Medulla oblongata (tissue), 1 donor: Measurements from ENCODE around the gene FAM3B.

Experiments used
- DNase-seq: peaks from one replicate; pipeline ENCODE4 v3.0.0-alpha.2; 2015; ENCODE audit errors: extremely low spot score

Gene FAM3B

DNA sequence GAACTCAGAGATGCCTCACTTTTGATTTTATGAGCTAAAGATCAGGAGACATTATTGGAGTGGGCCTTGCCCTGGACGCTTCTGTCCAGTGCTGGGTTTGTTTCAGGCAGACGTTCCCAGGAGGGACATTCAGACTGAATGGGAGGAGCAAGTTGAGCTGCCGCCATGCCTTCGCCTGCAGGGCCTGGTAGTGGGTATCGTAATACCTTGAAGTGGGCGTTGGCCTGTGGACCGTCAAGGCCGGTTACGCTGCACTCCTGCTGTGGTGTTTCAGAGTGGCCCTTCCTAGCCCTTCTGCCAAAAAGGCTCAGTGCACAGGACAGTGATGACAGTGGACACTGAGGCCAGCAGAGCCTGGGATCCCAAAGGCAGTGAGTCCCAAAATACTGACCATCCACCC, 1.6 kb downstream of the FAM3B start:
- no peak for DNase-seq

DNA sequence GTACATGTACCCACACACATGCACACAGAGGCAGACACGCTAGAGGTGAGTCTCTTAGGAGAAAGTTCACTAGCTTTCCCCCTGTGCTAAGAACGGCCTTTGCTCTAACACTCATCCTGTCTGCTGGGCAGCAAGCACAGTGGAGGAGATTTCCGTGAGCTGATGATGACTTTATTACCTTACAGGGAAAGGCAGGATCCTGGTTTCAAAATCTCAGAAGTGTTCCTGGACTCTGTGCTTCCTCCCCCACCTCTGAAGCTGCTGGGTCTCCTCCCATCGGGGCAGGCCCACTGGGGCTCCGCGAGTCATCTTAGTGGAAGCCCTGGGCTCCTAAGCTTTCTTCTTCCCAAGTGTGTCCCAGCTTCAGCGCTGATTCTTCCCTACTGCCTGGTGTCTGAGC, 2.7 kb downstream of the FAM3B start:
- no peak for DNase-seq

DNA sequence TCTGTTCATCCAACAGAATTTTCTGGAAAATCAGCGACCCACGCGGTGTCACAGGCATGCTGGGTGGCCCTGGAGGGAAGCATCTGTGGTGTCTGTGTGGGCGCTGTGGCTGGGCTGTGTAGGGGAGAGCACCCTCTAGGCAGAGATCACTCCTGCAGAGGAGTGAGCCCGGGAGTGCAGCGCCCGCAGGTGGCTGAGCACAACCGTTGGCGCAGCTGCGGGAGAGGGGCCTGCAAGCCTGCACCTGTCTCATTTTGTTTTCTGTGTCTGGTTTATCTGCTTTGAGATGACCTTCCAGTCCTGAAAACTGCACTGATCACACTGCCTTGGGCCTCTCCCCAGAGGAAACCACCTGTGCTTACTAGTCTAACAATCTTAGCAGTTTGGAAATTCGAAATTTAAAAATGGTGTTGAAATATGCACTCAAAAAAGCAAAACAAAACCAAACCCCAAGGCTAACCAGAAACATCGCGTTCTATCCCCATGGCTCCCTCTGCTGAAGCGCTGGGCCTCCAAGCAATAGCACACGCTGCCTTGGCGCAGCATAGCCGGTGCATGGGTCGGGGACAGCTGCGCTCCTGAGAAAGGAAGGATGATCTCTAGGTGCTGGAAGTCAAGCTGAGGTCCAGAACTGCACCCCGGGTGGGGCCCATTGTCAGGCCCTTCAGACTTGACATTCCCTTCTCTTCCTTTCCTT, 4.8 kb downstream of the FAM3B start:
- no peak for DNase-seq

DNA sequence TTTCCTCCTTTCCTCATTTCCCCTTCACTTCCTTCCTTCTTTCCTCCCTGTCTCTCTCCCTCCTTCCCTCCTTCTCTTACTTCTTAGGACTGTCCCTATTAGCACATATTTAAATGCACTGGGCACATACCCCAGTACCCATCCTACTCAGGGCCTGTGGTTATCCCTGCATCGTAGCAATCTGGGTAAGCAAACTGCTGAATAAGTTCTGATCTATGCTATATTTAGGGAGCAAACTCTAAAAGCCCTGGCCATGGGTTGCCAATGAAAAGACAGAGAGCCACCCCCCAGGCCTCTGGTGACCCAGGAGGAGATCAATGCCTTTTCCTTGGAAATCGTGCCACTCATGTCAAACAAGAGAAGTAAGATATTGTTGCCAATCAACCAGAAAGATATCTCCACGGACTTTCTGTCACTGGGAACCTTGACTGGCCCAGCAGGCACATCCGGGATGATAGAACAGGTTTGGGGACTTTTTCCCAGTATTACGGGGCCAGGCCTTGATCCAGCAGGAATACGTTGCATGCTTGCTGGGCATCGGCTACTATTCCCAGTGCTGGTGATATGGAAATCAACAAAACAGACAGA, 5.4 kb downstream of the FAM3B start:
- no peak for DNase-seq

DNA sequence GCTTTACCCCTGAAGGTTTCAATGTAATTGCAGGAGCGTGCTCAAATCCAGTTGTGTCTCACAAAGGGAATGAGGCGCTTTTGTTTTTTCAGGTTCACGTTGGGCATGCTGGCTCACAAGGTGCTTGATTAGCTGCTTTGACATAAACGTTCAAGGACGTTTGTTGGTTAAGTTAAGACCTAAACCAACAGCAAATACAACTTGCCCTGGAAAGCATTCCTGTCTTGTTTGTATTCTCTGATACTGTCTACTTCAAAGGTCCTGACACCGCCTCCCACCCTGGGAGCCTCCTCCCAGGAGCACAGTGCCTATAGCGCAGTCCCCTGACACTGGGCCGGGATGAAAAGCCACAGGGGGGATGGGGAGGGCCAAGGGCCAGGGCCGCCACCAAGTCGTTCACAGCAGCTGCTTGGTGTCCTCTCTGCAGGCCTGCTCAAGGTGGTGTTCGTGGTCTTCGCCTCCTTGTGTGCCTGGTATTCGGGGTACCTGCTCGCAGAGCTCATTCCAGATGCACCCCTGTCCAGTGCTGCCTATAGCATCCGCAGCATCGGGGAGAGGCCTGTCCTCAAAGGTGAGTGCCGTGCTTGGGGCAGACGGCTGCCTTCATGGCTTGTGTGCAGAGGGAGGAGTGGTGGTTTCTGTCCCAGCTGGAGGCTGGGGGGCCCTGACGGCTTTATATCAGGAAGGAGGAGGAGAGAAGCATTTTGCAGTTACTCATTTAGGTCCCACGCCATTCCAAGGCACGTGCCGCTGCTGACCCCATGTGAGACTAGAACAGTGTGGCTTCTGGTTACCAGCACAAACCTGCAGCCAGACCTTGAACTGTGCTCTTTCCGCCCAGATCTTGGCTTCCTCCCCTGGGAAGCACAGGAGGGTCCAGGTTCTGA, 6.1 kb downstream of the FAM3B start:
- DNase-seq: no peak

DNA sequence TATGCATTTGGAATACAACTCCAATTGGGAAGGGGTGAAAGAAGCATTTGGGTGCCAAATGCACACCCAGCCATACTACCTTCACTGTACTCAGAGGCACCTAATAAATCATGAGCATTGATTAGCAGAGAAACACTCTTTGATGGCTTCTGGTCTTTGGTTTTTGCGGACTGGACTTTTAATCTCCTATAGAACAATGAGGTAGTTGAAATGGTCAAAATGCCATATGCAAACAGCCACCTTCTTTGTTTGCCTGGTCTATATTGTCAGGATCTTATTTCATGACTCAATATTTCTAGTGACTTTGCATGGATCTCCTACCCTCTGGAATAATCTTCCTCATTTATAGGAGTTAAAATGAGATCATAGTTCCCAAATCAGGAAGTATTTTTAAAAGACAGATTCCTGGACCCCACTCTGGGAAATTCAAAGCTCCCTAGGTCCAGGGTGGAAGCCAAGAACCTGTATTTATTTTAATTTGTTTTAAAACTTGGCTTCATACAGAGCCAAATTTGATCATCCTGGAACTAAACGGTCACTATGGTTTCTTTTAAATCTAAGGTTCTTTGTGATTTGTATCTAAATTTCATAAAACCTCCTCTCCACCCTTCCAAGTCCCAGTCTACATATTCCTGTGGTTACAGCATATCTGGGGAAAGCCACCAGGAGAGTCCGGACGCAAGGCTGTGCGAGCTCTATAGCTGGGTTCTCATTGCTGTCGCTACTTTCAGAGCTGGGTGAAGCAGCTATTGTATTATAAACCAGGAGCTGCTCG, 8.7 kb downstream of the FAM3B start:
- DNase-seq: no peak

DNA sequence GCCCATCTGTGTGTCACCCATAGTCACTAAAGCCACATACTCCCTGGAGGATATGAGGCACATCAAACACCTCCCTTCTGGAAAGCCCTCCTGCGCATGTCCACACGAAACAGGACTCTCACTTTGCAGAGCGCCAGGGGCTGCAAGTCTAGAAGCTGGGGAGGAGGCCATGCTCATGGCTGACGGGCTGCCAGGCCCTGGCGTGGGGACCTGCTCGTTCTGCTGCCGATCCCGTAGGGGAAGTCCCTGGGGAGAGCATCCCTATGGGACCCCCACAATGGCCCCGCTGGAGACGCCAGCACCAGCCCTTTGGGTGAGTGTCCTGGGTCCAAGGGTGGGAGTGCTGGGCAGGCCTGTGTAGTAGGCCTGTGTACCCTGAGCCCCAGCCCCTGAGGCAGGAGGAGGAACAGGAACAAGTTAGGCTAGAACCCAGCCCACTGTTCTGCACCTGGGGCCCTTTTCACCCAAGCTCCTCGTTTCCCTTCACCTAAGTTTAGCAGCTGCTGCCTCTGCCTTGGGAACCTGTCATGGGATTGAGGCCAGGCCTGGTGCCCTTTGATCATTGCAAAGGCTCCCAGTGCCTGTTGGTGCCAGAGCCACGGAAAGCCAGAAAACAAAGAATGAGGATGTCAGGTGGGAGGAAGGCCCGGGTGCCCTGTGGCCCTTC, 9.9 kb downstream of the FAM3B start:
- no peak for DNase-seq

DNA sequence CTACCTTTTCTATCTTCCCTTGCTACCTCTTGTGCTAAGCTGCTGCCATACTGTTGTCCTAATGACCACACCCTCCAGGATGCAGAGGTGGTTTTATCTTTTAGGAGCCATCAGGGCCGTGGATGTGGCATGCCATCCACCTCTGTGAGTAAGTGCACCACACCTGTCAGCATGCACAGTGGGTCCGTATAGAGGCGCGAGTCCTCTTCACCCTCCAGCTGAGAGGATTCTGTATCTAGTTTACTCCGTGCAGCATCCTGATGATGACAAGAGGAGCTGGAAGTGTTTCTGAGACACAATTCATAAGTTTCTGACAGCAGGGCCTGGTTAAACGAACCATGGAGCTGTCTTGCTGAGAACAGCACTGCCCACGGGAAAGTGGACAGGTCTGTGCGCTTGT, 11.2 kb downstream of the FAM3B start:
- DNase-seq: no peak

DNA sequence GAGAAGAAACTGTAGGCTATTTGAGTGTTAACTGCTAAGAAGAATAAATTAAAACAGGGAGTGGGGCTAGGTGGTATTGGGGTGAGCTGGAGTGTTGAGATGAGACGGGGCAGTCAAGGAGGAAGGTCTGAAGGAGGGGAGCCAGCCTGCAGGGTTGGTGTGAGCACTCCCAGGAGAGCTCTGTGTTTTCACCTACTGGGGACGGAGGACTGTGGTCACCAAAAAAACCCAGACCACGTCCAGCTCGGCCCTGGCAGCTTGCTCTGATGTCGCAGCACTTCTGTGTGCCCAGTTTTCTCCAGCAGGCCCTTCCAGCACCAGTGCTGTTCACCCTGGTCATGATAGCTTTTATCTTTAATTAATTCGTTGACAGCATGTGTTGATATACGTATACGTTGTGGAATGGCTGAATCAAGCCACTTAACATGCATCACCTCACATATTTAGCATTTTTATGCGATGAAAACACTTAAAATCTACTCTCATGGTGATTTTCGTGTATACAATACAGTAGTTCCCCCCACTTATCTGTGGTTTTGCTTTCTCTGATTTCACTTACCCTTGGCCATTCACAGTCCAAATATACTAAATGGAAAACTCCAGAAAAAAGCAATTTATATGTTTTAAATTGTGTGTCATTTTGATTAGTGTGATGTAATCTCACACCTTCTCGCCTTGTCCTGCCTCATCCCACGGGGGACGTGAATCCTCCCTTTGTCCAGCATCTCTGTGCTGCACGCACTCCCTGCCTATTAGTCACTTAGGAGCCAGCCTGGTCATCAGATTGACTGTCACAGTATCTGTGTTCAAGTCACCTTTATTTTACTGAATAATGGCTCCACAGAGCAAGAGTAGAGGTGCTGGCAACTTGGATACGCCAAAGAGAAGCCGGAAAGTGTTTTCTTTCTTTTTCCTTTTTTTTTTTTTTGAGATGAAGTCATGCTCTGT, 12.3 kb downstream of the FAM3B start:
- DNase-seq: no peak

DNA sequence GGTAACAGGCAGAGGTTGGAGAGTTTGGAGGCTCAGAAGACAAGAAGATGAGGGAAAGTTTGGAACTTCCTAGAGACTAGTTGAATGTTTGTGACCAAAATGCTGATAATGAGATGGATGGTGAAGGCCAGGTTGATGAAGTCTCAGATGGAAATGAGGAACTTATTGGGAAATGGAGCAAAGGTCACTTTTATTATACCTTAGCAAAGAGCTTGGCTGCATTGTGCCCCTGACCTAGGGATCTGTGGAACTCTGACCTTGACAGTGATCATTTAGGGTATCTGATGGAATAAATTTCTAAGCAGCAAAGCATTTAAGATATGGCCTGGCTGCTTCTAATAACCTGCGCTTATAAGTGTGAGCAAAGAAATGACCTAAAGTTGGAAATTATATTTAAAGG, 17.2 kb downstream of the FAM3B start:
- DNase-seq: no peak

DNA sequence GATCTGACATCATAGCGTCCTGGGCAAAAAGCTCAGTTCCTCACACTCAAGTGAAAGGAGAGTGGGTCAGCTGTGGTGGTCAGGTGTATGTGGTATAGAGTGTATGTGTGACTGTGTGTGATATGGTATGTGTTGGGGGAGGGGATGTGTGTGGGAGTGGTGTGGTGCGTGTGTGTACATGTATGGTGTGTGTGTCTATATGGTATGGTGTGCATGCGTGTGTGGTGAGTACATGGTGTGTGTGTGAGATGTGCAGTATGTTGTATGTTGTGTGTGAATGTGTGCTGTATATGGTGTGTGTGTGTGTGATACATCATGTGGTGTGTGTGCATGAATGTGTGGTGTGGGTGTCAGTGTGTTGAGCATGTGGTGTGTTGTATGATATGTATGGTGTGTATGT, 20.9 kb downstream of the FAM3B start:
- no peak for DNase-seq

DNA sequence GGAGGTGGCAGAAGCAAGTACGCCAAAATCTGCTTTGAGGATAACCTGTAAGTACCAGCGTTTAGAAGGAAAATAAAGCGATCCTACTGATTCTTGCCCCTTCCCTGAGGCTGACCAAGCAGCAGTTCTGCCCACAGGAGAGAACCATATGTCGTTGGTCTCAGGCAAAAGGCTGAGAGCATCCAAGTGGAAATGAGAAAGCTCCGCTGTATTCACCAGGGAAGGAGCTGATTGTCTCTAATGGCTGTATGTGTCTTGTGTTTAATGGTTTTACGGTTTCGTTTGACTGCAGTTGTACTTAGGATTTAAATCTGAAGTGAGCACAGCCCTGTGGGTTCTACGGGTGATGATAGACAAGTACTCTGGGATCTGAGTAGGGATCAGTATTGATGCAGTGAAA, 21.9 kb downstream of the FAM3B start:
- DNase-seq: no peak

DNA sequence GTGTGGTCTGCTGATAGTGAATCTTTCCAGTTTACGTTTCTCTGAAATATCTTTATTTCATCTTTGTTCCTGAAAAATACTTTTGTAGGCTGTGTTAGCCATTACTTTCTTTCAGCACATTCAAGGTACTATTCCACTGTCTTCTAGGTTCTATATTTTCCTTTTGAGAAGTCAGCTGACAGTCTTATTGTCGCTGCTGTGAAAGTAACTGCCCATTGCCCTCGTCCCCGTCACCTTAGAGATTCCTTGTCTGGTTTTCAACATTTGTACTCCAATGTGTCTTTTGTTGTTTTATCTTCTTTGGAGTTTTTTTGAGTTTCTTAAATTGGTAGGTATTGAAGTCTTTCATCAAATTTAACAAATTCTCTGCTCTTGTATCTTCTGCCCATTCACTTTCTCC, 25.4 kb downstream of the FAM3B start:
- DNase-seq: no peak

DNA sequence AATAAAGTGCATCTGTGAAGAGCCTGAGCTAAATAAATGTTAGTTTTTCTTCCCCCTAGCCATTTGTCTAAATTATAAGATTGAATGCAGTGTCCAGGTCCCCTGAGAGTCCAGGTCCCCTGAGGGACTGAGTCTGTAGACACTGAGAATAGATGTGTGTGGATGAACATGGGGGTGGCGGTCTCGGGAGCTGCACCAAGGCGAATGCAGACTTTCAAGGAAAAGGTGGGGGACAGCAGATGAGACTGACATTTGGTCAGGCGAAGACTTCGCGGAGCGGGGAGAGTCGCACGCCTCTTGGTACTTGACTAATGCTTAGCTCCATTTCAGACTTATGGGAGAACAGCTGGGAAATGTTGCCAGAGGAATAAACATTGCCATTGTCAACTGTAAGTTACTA, 27.5 kb downstream of the FAM3B start:
- DNase-seq: no peak

DNA sequence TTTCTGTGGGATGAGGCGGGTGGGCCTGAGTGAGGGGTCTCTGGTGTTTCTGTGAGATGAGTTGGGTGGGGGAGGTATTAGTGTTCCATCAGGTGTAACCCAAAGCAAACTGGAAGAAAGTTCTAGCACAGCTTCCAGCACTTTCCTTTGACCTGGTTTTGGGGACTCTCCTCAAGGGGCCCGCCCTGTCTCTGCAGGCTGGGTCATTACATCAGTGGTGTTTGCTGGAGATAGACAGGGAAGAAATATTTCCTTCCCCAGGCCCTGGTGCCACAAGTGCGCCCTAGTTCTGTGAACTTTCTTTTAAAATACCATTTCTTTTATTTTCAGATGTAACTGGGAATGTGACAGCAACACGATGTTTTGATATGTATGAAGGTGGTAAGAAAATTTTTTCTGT, 28.8 kb downstream of the FAM3B start:
- no peak for DNase-seq

DNA sequence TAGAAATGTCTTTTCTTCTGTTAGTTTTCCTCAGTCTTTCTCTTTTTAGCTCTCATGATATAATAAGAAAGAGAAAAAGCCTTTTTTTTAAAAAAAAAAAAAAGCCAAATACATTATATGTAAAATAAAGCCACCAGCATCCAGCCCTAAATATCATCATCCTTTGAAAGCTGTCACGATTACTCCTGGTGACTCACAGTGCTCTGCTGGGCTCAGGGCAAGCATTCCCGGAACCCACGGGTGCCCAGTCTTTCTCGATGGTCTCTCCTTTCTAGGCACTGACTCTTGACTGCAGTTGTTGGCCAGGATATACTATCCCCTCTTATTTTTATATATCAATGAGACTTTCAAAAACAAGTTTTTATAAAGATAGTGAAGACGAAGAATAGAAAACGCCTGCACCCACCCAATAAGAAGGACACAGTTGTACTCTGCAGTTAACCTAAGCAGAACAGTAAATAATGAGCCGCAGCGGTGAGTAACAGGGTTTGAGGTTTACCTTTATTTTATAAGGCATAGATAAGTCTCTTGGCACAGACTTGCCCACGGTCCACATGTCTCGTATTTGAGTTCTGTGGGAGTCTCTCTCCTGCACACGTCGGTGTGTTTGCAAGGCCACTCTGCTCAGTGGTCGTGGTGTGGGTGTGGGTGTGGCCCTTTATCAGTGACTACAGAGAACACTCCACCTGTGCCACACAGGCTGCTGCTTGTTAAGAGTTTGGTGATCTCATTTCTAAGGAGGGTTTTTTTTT, 29.5 kb downstream of the FAM3B start:
- DNase-seq: no peak

DNA sequence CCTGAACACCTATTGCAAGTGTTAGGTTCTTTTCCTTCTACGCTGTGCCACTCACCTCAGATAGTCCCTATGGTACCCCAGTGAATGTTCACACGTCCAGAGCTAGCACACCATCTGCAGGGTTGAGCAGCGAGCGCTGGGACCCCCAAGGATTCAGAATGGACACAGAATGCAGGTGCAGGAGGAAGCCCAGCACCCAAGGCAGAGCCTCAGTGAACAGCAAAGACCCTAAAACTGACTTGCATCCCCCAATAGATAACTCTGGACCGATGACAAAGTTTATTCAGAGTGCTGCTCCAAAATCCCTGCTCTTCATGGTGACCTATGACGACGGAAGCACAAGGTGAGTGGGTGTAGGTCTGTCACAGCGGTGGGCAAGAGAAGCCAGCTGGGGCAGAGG, 30.2 kb downstream of the FAM3B start:
- no peak for DNase-seq

DNA sequence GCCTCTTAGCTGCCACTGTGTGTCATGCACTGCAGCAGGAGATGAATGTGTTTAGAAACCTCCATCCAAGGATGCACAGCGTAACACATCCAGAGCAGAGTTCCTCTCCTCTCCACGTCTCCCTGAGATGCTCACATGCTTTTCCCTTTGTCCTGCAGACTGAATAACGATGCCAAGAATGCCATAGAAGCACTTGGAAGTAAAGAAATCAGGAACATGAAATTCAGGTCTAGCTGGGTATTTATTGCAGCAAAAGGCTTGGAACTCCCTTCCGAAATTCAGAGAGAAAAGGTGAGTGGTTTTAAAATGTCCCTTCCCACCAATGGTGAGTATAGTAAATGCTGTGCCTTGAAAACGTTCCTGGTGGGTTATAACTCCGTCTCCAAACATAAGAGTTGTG, 31.8 kb downstream of the FAM3B start:
- no peak for DNase-seq

DNA sequence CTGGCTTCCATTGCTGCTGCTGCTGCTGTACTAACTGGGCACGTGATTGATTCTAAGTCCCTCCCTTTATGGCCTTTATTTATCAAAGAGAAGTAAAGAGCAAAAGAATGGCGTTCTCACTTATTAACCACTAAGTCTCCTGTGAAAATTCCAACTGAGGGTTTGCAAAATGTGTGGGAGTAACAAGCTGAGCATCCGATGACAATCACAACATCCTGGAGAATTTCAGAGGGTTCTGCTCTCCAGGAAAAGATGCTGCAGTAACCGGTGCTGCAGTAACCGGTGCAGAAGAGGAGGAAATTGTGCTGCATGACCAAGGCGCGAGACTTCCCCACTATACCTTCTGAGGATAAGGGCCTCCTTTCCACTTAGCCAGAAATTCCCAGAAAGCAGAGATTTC, 32.5 kb downstream of the FAM3B start:
- no peak for DNase-seq
